ENCODE results near the gene UBE2D2.
A peak's percentile ranks its signal among the peaks of the same experiment; 100 is the strongest.

UBE2D2 gene

GRCh38 chr5:139551191-139551889, 9.8 kb upstream of the UBE2D2 start:
- no peak overlapping the region for H3K9ac ChIP-seq (ENCODE audit: low read depth, low read length)
- peaks cover 3% of the 10 kb centered on the region for H3K9me3 ChIP-seq (replicated peaks; ENCODE audit: low read length)
- H3K4me2 ChIP-seq (ENCODE audit: low read length): no peak overlapping the region
- H3K27me3 ChIP-seq (ENCODE audit: control insufficient read depth, insufficient read depth, low read length): peaks cover 10% of the 10 kb centered on the region
- H3K4me1 ChIP-seq (ENCODE audit: control insufficient read depth, insufficient read depth, low read length): no peaks in the 10 kb centered on the region
- H3K4me3 ChIP-seq (ENCODE audit: low read length): no peak overlapping the region
- no peaks in the 10 kb centered on the region for H3K36me3 ChIP-seq (ENCODE audit: insufficient read depth, low read length)

DNA sequence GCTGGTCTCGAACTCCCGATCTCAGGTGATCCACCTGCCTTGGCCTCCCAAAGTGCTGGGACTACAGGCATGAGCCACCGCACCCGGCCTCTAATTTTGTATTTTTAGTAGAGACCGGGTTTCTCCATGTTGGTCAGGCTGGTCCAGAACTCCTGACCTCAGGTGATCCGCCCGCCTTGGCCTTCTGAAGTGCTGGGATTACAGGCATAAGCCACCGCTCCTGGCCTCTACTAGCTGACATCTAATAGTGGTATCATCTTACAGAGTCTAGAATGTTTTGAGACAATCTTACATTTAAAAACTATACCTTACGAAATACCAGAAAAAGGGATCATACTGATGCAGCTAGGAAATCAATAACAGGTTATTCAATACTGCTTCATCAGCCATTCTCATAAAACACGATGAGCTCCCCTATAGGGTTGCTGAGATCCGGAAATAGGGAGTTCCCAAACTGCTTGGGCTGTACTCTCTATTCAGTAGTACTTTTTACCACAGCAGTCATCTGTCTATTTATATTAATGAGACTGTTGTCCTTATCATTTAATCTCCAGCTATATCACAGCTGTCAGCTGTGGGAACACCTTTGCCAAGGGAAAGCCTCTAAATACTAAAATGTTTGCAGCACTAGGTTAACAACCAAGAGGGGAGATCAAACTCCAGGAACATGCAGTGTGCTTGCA, 8.1 kb upstream of the UBE2D2 start:
- Histone ChIP-seq H3K36me3 (ENCODE audit: insufficient read depth, low read length) (no peaks in the 10 kb centered on the region), H3K4me1 (ENCODE audit: control insufficient read depth, insufficient read depth, low read length) (no peaks in the 10 kb centered on the region), H3K4me2 (ENCODE audit: low read length) (no peak overlapping the region)

DNA sequence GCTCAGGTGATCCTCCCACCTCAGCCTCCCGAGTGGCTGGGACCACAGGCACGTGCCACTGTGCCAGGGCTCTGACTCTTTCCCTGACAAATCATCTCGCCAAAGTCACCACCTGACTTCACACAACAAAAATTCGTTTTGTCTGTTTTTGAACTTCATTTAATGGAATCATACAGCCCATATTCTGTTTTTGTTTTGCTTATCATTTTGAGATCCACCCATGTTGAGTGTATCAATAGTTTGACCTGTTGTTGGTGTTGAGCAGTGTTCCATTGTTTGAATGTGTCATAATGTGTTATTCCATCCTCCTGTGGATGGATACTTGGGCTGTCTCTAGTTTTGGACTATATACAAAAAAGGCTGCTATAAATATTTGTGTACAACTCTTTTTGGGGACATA, 6.9 kb upstream of the UBE2D2 start:
- H3K4me2 ChIP-seq (ENCODE audit: low read length): no peak overlapping the region
- H3K9me3 ChIP-seq (replicated peaks; ENCODE audit: low read length): no peaks in the 10 kb centered on the region
- no peaks in the 10 kb centered on the region for H3K4me1 ChIP-seq (ENCODE audit: control insufficient read depth, insufficient read depth, low read length)
- no peak overlapping the region for H3K4me3 ChIP-seq (ENCODE audit: low read length)
- H3K9ac ChIP-seq (ENCODE audit: low read depth, low read length): no peak overlapping the region
- H3K36me3 ChIP-seq (ENCODE audit: insufficient read depth, low read length): no peaks in the 10 kb centered on the region
- H3K27me3 ChIP-seq (ENCODE audit: control insufficient read depth, insufficient read depth, low read length): peaks cover 10% of the 10 kb centered on the region

More for the DNA sequence above, 8.1 kb upstream of the UBE2D2 start:
- peaks cover 3% of the 10 kb centered on the region for H3K9me3 ChIP-seq (replicated peaks; ENCODE audit: low read length)
- peaks cover 10% of the 10 kb centered on the region for H3K27me3 ChIP-seq (ENCODE audit: control insufficient read depth, insufficient read depth, low read length)
- no peak overlapping the region for H3K4me3 ChIP-seq (ENCODE audit: low read length)
- no peak overlapping the region for H3K9ac ChIP-seq (ENCODE audit: low read depth, low read length)

DNA sequence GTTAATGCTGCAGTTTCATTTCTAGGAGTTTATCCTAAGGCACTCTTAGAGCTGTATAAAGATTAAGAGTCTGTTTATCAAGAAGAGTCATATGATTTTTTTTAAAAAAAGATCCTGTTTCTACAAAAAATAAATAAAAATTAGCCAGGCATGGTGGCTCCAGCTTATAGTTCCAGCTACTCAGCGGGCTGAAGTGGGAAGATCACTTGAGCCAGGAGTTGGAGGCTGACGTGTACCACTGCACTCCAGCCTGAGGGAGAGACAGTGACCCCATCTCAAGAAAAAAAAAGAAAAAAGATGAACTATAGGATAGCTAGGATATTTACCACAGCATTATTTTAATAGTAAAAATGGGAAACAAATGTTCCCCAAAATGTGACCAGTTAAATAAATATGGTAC, 3.3 kb upstream of the UBE2D2 start:
- Histone ChIP-seq H3K36me3 (ENCODE audit: insufficient read depth, low read length) (no peaks in the 10 kb centered on the region), H3K9me3 (replicated peaks; ENCODE audit: low read length) (no peaks in the 10 kb centered on the region), H3K27me3 (ENCODE audit: control insufficient read depth, insufficient read depth, low read length) (no peaks in the 10 kb centered on the region), H3K9ac (ENCODE audit: low read depth, low read length) (no peak overlapping the region), H3K4me2 (ENCODE audit: low read length) (no peak overlapping the region), H3K4me1 (ENCODE audit: control insufficient read depth, insufficient read depth, low read length) (peaks cover 6% of the 10 kb centered on the region), H3K4me3 (ENCODE audit: low read length) (no peak overlapping the region)

GRCh38 chr5:139561655-139562451, 714 bp downstream of the UBE2D2 start:
- Histone ChIP-seq H3K36me3 (ENCODE audit: insufficient read depth, low read length) (peaks cover 5% of the 10 kb centered on the region), H3K27me3 (ENCODE audit: control insufficient read depth, insufficient read depth, low read length) (no peaks in the 10 kb centered on the region), H3K9me3 (replicated peaks; ENCODE audit: low read length) (no peaks in the 10 kb centered on the region), H3K4me3 (ENCODE audit: low read length) (peak overlapping the region; percentile 91), H3K4me2 (ENCODE audit: low read length) (peak overlapping the region; percentile 82), H3K9ac (ENCODE audit: low read depth, low read length) (peak overlapping the region; percentile 95), H3K4me1 (ENCODE audit: control insufficient read depth, insufficient read depth, low read length) (peaks cover 26% of the 10 kb centered on the region)

GRCh38 chr5:139562847-139563246, 1.7 kb downstream of the UBE2D2 start:
- H3K27me3 ChIP-seq (ENCODE audit: control insufficient read depth, insufficient read depth, low read length): no peaks in the 10 kb centered on the region
- H3K4me1 ChIP-seq (ENCODE audit: control insufficient read depth, insufficient read depth, low read length): peaks cover 26% of the 10 kb centered on the region
- no peaks in the 10 kb centered on the region for H3K9me3 ChIP-seq (replicated peaks; ENCODE audit: low read length)
- H3K9ac ChIP-seq (ENCODE audit: low read depth, low read length): peak overlapping the region; percentile 95
- peak overlapping the region; percentile 91 for H3K4me3 ChIP-seq (ENCODE audit: low read length)
- peaks cover 8% of the 10 kb centered on the region for H3K36me3 ChIP-seq (ENCODE audit: insufficient read depth, low read length)
- H3K4me2 ChIP-seq (ENCODE audit: low read length): peak overlapping the region; percentile 82

GRCh38 chr5:139565411-139566305, 4.5 kb downstream of the UBE2D2 start:
- no peaks in the 10 kb centered on the region for H3K27me3 ChIP-seq (ENCODE audit: control insufficient read depth, insufficient read depth, low read length)
- H3K36me3 ChIP-seq (ENCODE audit: insufficient read depth, low read length): peaks cover 9% of the 10 kb centered on the region
- H3K4me2 ChIP-seq (ENCODE audit: low read length): peak overlapping the region; percentile 67
- H3K4me1 ChIP-seq (ENCODE audit: control insufficient read depth, insufficient read depth, low read length): peaks cover 26% of the 10 kb centered on the region
- H3K9me3 ChIP-seq (replicated peaks; ENCODE audit: low read length): no peaks in the 10 kb centered on the region
- H3K4me3 ChIP-seq (ENCODE audit: low read length): no peak overlapping the region
- H3K9ac ChIP-seq (ENCODE audit: low read depth, low read length): no peak overlapping the region

GRCh38 chr5:139566611-139567010, 5.5 kb downstream of the UBE2D2 start:
- H3K9me3 ChIP-seq (replicated peaks; ENCODE audit: low read length): no peaks in the 10 kb centered on the region
- H3K4me1 ChIP-seq (ENCODE audit: control insufficient read depth, insufficient read depth, low read length): peaks cover 25% of the 10 kb centered on the region
- H3K4me3 ChIP-seq (ENCODE audit: low read length): no peak overlapping the region
- no peak overlapping the region for H3K9ac ChIP-seq (ENCODE audit: low read depth, low read length)
- no peaks in the 10 kb centered on the region for H3K27me3 ChIP-seq (ENCODE audit: control insufficient read depth, insufficient read depth, low read length)
- no peak overlapping the region for H3K4me2 ChIP-seq (ENCODE audit: low read length)
- H3K36me3 ChIP-seq (ENCODE audit: insufficient read depth, low read length): peaks cover 9% of the 10 kb centered on the region

DNA sequence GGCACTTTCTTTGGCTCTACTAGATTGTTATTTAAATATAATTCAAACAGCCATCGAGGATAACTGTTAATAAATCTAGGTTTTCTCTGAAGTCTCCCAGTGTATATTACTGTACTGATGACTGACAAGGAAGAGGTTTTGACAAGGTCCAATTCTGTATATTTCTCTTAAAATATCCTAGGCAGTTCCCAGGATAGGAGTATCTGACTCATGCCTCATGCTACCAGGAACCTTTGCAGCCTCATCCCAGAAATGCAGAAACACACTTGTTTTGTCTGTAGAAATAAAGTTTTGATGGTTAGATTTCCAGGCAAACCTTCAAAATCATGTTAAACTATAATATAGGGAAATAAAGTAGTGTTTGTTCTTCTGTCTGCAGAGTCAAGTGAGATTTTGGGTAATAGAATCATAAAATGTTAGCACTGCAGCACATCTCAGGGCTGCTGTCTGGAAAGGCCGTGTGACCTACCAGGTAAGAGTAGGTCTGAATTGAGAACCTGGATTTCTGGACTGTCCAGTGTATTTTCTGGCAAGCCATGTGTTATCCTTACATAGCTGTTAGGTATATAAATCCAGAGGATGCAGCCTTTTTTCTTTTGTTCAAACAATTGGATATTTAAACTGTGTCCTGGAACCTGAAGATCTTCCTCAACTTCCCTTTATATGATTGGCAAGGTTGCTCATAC, 8.3 kb downstream of the UBE2D2 start:
- Histone ChIP-seq H3K4me1 (ENCODE audit: control insufficient read depth, insufficient read depth, low read length) (peaks cover 16% of the 10 kb centered on the region), H3K9me3 (replicated peaks; ENCODE audit: low read length) (no peaks in the 10 kb centered on the region), H3K4me2 (ENCODE audit: low read length) (no peak overlapping the region), H3K27me3 (ENCODE audit: control insufficient read depth, insufficient read depth, low read length) (no peaks in the 10 kb centered on the region), H3K36me3 (ENCODE audit: insufficient read depth, low read length) (peaks cover 9% of the 10 kb centered on the region), H3K9ac (ENCODE audit: low read depth, low read length) (no peak overlapping the region), H3K4me3 (ENCODE audit: low read length) (no peak overlapping the region)

DNA sequence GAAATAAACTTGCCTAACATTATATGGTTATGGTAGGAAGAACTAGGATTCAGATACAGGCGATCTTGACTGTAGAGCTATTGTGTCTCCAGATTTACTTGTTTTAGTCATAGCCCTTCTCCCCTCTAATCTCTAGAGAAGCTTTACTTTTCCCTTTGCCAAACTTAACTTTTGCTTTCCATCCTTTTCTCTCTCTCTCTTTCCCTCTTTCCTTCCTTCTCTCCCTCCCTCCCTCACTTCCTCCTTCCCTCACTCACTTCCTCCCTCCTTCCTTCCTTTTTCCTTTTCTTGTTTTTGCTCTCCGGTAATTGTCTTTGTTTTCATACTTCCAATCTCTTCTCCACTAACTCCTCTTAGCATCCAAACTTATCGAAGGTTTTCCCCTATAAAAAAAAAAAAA, 10.4 kb downstream of the UBE2D2 start:
- H3K9me3 ChIP-seq (replicated peaks; ENCODE audit: low read length): no peaks in the 10 kb centered on the region
- H3K4me2 ChIP-seq (ENCODE audit: low read length): no peak overlapping the region
- H3K4me3 ChIP-seq (ENCODE audit: low read length): no peak overlapping the region
- H3K4me1 ChIP-seq (ENCODE audit: control insufficient read depth, insufficient read depth, low read length): peaks cover 6% of the 10 kb centered on the region
- H3K27me3 ChIP-seq (ENCODE audit: control insufficient read depth, insufficient read depth, low read length): no peaks in the 10 kb centered on the region
- H3K9ac ChIP-seq (ENCODE audit: low read depth, low read length): no peak overlapping the region
- H3K36me3 ChIP-seq (ENCODE audit: insufficient read depth, low read length): peaks cover 5% of the 10 kb centered on the region
